ENCODE results near the gene NELL2.
"Not testable (repeated sequence)": the region's sequence is repeated elsewhere in the genome, so short reads cannot be mapped to it uniquely, and the experiment has no call there.

The NELL2 gene

GRCh38 chr12:44847403-44847802, 28.7 kb downstream of the NELL2 start:
- DNase-seq, result no peak

DNA sequence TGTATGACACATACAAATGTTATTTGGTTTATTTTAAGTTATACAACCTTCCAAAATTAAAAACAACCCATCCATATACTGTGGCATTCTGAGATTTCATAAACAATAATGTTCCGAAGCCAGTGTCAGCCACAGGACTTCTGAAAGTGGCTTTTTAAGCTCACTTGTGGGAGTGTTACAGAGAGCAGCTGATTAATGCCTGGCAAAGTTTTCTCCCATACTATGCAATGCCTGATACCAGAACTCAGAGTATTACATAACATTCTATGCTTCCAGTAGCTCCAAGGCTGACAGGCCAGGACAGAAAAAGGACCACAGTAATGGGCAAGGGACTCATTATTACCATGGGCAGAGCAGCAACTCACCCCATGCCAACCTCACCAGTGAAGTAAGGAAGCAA, 29.3 kb downstream of the NELL2 start:
- no peak for DNase-seq

- no peak for DNase-seq
These were observed 33.4 kb downstream of the NELL2 start for GRCh38 chr12:44842669-44843068.

- no peak for DNase-seq
These were observed 36.3 kb downstream of the NELL2 start for GRCh38 chr12:44839785-44840184.

DNA sequence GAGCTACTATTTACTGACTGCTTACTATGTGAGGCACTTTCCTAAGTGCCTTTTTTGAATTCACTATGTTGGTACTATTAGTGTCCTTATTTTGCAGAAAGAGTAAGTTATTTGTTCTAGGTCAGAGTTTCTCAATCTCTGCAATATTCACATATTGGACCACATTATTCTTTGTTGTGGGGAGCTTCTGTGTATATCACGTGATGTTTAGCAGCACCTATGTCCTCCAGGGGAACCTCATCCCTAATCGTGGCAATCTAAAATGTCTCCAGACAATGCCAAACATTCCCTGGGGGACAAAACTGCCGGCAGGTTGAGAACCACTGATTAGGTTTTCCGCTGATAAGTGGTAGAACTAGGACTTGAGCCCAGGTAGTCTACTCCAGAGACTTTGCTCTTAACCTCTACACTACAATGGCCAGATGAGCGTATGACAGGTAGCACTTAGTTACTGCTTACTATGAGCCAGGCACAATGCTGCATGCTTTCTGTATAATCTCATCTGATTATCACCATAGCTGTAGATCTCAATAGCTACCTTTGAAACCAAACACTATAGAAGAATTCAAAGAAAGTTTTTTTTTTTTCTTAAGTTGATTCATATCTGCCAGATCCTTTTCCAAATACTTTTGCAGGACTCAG, 38.9 kb downstream of the NELL2 start:
- DNase-seq, result no peak

DNA sequence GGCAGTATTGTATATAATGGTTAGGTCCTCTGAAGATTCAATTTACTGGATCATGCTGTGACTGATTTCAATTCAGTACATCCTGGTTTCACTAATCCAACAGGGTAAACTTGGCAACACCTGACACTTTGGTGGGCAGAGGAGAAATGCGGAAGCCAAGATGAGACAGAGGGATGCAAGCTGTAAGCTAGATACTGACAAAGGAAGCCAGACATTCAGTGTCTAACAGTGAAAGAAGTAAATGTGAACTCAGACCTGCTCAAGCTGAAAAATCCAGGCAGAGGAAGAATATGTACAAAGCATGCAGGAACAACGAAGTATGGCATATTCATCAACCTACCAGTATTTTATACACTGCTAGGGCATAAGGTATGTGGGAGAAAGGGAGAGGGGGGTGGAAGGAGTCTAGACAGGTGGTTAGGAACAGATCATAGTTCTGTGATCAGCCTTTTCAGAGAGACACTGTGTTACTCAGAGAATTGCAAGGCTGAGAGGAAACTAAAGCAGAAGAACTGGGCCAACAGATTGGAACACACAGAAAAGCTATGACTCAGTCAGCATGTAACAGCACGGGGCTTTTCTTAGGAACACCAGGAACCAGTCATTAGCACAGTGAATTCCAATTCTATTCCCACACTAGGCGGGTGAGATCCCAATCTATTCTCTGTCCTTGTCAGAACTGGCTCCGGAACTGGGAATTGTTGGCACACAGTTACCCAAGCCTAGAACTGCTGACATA, 40.3 kb downstream of the NELL2 start:
- no peak for DNase-seq

DNA sequence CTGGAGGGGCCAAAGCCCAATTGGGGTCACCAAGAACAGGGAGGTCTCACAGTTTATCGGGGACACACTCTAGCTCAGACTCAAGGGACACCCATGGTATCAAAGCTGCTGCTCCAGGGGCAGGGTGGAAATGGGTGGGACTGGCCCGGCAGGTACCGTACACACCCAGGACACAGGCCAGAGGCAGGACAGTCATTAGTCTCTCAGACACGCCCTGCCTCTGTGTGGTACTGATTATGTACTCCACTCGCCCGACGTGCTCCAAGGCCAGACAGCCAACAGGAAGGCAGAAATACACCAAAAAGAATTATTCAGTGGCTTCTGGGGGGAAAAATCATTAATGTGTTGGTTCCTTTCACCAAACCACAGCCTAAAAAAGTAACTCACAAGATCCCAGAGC, 41.1 kb downstream of the NELL2 start:
- DNase-seq, result not testable (repeated sequence)

DNA sequence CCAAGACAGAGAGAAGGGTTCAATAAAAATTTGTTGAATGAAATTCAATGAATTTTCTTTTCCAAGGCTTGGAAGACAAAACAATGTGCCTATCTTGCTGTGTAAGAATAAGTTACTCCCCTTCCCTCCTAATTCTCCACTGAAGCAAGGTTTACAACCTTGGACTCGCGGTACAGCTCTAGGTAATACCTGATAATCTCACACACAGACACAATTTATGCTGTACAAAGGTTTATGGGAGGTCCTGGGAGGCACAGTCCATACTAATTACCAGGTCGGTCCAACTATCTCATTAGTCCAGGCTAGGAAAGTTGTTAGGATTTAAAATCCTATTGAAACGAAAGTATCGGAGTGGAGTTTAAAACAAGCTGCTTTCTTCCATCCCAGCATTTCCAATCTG, 42.6 kb downstream of the NELL2 start:
- no peak for DNase-seq

- no peak for DNase-seq
These were observed 45.5 kb downstream of the NELL2 start for GRCh38 chr12:44830566-44831055.

GRCh38 chr12:44829045-44829444, 47.1 kb downstream of the NELL2 start:
- no peak for DNase-seq

- DNase-seq, result no peak
These were observed 48.2 kb downstream of the NELL2 start for GRCh38 chr12:44827832-44828438.

GRCh38 chr12:44821702-44822101, 54.4 kb downstream of the NELL2 start:
- DNase-seq, result not testable (repeated sequence)

- DNase-seq, result no peak
These were observed 56.2 kb downstream of the NELL2 start for GRCh38 chr12:44819884-44820283.

DNA sequence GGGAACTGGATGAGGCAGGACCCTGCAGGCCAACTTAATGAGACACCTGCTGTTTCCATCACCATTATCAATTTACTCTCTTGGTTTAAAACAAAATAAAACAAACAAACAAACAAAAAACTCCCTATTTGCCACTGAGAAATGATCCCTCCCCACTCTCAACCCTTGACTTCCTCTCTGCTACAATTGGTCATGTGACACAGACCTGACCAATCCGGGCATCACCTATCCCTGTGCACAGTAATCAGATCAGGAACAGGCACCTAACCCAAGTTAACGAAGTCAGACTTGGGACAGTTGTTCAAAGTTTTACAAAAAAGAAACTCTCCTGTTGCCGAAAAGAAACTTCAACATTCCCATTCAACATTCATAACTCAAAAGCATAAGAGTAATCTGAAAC, 58.4 kb downstream of the NELL2 start:
- DNase-seq, result no peak

DNA sequence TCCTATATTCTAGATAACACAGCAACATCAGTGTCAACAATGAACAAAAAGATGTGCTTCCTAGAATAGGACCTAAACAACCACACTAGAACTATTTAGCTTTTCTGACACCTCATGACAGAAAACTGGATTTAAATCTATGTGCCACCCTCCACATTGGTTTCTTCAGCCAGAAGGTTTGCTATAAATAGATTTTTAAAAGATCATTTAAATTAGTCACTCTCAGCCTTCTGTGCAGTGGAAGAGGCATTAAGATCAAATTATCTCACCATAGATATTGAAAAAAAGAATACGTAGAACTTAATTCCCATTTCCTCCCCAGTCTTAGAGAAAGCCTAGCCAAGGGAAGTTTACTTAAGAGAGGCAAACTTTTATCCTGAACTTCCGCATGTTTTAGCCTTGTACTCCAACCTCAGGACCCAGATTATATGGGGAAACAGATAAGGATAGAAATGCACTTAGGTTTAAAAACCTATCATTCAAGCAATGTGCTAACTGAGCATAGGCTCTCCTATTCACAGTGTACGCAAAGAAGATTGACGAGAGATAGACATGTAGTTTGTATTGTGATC, 59.6 kb downstream of the NELL2 start:
- DNase-seq, result no peak

GRCh38 chr12:44812062-44812461, 64.1 kb downstream of the NELL2 start:
- no peak for DNase-seq

GRCh38 chr12:44804068-44804467, 72.0 kb downstream of the NELL2 start:
- no peak for DNase-seq

GRCh38 chr12:44795970-44796369, 80.1 kb downstream of the NELL2 start:
- DNase-seq, result no peak

GRCh38 chr12:44788731-44789130, 87.4 kb downstream of the NELL2 start:
- DNase-seq, result no peak

DNA sequence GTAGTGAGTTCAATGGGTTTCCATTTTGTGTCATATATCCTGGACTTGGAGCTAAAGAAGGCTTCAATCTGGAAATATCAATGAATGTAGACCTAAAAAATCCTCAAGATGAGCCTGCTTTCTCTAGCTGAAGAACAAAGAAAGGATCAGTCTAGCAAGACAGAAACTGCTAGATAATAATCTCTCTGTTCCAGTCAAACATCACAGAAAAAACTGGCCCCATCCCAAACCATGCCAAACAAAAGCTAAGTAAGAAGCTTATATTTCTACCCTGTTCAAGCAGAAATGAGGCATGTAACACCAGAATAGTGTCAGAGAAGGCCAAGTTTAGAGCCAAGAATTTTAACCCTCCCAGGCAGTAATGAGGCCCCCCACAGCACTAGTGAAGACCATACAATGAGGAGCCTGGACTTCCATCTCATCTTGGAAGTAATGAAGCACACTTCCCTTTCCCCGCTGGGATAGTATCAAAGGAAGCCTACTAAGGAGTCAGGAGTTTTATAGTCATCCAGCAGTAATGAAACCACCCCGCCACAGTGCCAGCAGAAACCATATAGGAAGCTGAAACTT, 95.8 kb downstream of the NELL2 start:
- no peak for DNase-seq

- no peak for DNase-seq
These were observed 96.3 kb downstream of the NELL2 start for GRCh38 chr12:44779766-44780165.

- no peak for DNase-seq
These were observed 97.3 kb downstream of the NELL2 start for GRCh38 chr12:44778863-44779262.

- no peak for DNase-seq
These were observed 99.1 kb downstream of the NELL2 start for GRCh38 chr12:44777044-44777443.
